LNCAP (cell line): Measurements from ENCODE around the gene MED10.

Experiments used
- TF ChIP-seq, protein P1 (sequence below): fragments of 450-650 bp; IDR thresholded peaks from 2 replicates; pipeline ENCODE4 v1.5.1; 2017; ENCODE audit warnings: mild to moderate bottlenecking

The MED10 gene

DNA sequence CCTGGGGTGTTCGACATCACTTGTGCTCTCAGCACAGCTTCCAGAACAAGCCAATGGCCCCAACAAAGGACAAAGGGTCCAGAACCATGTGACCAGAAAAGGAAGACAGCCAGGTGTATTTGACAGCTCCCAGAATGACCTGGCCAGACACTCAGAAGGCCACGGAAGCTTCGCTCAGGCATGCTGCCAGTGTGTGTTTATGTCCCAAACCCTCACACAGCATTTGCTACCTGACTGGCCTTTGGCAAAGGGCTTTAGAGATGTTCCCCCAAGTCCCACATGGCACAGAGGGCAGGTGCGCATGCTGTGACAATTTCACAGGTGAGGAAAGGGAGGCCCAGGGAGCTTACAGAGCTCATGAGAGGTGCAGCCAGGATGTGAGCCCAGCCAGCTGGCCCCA, 39.5 kb downstream of the MED10 start:
- TF ChIP-seq, protein P1, sequence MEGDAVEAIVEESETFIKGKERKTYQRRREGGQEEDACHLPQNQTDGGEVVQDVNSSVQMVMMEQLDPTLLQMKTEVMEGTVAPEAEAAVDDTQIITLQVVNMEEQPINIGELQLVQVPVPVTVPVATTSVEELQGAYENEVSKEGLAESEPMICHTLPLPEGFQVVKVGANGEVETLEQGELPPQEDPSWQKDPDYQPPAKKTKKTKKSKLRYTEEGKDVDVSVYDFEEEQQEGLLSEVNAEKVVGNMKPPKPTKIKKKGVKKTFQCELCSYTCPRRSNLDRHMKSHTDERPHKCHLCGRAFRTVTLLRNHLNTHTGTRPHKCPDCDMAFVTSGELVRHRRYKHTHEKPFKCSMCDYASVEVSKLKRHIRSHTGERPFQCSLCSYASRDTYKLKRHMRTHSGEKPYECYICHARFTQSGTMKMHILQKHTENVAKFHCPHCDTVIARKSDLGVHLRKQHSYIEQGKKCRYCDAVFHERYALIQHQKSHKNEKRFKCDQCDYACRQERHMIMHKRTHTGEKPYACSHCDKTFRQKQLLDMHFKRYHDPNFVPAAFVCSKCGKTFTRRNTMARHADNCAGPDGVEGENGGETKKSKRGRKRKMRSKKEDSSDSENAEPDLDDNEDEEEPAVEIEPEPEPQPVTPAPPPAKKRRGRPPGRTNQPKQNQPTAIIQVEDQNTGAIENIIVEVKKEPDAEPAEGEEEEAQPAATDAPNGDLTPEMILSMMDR, result no peak

DNA sequence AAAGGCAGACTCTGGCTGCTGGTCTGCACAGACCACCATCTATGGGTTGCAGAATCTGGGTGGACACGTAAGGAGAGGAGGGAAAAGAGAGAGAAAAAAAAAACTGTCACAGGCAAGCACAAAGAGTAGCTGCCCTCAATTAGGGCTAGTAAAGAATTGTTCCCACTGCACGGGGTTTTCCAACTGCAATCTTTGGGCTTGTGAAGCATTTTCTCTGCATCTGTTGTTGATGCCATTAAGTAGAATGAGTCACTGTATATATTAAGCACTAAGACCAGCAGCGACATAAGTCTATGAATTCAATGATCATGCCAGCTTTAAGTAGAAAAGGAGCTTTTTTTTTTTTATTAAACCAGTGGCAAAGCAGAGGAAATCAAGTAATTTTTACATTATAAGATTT, 40.2 kb downstream of the MED10 start:
- TF ChIP-seq, protein P1, result no peak

DNA sequence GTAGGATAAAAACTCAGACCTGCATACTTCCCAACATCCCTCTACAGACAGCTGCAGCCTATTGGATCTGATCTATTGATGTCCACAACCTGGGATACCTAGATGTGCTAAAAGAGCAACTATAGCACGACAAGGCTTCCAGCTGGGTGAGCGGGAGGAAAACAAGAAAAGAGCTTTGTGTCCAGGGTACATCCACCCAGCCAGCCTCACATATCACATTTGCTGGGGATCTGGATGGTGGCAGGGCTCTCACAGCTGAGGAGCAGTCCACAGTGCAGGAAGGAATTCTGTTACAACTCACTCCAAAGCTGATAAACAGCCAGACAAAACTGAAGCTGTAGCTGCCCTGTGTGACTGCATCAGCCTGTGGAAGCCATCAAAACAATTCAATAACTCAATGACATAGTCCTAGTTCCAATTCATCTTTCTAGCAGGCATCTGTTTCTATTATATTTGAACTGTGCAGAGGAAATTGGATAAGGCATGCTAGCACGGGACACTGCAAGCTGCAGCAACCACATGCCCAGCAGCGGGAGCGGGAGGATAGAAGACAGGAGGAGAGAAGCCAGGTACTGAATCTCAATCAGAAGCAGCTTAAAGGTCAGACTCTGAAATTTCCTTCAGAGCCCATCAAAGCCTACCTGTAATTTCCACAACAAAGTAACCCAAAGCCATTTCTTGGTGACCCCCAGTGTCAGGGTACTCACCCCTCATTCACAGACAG, 45.0 kb downstream of the MED10 start:
- TF ChIP-seq, protein P1, result no peak

DNA sequence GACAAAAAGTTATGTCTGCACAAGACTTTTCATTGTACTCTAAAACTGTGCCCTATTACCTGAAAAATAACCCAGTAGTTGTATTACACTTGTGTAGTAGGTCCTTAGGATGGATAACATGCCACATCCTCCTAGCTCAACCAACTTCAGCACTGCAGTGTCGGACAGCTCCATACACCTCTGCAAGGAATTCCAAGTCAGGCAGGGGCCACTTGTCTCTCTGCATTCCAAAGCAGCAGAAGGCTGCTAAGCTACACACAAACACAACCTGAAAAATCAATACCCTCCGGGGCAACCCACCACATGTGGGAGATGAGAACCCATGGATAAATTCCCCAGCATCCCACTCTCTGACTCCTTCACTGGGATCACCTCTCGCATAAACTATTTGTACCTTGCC, 50.2 kb downstream of the MED10 start:
- TF ChIP-seq, protein P1, result no peak

DNA sequence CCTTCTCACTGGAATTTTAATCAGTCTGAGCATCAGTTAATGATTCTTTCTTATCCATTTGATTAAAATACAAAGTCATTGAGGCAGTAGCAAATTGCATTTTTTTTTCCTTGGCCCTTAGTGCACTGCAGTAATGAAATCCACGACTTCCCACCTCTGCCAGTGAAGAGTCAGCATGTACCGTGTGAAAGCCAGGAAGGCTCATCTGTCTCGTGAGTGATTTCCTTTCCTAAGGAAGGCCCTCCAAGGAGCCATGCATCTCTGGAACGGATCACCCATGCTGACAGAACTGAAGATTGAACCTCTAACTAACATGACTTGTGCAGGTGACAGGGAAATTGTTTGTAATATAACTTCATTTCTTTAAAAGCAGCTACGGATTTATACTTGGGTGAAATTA, 51.6 kb downstream of the MED10 start:
- TF ChIP-seq, protein P1, result no peak

DNA sequence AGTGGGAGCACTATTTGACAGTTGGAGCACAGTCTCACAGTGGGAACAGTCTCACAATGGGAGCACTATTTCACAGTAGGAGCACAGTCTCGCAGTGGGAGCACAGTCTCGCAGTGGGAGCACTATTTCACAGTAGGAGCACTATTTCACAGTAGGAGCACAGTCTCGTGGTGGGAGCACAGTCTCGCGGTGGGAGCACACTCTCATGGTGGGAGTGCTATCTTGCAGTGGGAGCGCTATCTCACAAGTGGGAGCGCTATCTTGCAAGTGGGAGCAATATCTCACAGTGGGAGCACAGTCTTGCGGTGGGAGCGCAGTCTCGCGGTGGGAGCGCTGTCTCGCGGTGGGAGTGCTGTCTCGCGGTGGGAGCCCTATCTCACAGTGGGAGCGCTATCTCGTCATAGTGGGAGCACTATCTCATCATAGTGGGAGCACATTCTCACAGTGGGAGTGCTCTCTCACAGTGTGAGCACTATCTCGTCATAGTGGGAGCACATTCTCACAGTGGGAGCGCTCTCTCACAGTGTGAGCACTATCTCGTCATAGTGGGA, 56.1 kb downstream of the MED10 start:
- TF ChIP-seq, protein P1, result no peak
